GM18499 (cell line): Measurements from ENCODE around the gene GRIK2.

Experiments used
- ATAC-seq: cut with Tn5 transposase; IDR thresholded peaks from one replicate; pipeline ENCODE4 v1.9.1; 2021; ENCODE audit warnings: moderate number of reproducible peaks; ENCODE audit not compliant: insufficient read depth, unreplicated experiment

The GRIK2 gene

DNA sequence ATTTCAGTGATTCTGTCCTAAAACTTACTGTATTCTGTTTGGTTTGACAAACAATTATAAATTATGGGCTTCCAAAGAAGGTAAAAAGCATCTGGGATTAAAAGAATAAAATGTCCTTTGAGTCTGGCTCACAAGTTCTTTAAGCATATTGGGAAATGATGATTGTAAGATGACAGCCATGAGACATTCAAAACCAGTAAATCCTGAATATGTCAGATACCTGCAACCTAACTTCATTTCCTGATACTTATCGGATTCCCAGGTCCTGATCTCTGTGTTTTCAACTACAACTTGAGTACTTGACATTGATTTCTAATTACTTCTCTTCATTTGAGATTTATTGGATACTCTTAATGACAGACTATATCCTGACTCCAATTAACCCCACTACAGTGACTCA is 446.6 kb downstream of the GRIK2 start:
- ATAC-seq: no peak

DNA sequence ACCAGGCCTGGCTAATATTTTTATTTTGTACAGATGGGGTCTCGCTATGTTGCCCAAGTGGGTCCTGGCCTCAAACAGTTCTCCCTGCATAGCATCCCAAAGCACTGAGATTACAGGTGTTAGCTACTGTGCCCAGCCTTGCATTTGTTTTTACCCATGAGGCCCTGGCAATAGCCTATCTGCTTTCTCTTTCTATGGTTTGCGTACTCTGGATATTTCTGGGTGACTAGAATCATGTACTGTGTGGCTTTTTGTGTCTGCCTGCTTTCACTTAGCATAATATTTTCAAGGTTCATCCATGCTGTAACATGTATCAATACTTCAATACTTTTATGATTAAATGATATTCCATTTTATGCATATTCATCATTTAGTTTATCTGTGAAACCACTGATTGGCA is 451.7 kb downstream of the GRIK2 start:
- ATAC-seq: peak; percentile 25

DNA sequence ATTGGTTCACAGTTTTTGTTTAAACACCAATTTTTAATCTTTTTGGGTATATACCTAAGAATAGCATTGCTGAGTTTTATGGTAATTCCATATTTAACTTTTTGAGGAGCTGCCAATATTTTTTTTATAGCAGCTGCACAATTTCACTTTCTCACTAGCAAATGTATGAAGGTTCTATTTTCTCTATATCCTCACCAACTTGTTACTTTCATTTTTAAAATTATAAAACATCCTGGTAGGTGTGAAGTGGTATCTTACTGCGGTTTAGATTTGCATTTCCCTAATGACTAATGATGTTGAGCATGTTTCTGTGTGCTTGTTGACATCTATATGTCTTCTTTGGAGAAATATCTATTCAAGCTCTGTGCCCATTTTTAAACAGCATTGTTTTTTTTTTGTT is 452.1 kb downstream of the GRIK2 start:
- ATAC-seq: peak; percentile 82

DNA sequence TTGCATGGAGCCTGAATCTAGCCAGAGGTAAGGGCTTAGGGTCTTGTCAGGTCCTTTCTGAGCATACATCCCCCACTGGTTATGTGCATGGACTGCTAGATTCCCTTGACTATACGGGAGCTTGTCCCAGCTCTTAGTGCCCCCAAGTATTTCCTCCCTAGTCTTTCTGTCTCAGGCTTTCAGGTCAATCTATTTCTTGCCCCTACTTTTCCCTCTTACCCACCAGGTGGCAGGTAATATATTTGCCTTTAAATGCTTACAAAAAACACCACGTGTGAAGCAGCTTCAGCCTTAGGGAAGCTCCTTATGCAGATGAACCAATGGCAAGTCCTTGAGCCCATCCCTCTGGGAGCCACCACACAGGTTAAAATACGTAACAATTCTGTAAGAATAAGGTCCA is 454.2 kb downstream of the GRIK2 start:
- ATAC-seq: no peak

DNA sequence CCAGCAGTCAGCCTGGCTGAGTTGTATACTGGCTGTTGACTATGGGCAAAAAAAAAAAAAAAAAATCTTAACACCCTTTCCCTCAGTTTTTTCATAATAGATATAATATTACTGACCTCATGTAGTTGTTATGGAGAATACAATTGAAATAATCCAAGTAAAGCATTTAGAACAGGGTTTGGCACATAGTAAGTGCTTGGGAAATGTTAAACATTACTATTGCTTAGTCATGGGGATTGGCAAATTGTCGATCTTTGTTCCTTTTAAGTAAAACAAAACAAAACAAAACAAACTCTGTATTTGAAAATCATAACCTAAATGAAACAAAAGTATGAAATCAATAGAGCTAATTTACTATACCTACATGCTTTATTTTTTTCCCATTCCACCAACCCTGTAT is 458.4 kb downstream of the GRIK2 start:
- ATAC-seq: no peak

DNA sequence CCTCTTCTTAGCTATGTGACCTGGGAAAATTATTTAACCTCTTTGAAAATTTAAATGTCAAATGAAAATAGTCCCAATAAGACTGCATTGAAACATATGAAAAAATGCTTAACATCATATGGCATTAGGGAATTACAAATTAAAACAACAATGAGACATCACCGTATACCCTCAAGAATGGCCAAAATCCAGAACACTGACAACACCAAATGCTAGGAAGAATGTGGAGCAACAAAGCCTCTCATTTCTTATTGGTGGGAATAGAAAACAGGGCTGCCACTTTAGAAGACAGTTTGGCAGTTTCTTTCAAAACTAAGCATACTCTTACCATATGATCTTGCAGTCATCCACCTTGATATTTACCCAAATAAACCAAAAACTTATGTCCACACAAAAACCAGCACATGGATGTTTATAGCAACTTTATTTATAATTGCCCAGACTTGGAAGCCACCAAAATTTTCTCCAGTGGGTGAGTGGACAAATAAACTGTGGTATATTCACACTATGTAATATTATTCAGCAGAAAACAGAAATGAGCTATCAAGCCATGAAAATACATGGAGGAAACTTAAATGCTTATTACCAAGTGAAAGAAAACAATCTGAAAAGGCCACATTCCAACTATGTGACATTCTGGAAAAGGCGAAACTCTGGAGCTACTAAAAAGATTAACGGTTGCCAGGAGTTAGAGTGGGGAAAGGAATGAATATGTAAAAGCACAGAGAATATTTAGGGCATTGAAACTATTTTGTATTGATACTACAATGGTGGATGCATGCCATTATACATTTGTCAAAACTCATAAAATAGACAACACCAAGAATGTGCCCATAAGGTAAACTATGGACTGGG is 459.9 kb downstream of the GRIK2 start:
- ATAC-seq: no peak

DNA sequence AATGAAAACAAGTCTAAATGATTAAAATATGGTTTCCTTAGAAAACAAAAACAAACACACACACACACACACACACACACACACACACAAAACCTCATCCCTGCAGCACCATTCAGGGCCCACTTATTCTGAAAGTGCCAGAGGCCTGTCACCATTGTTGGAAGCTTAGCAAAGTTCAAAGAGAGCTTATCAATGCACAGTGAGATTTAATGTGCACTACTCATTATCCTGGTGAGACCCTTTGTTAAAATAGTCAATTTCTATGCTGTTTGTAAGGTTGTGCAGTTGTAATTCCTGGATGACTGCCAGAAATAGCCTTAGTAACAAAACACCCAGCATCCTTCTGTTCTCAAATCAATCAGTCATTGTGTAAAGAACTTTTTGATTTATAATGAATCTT is 482.9 kb downstream of the GRIK2 start:
- ATAC-seq: no peak

DNA sequence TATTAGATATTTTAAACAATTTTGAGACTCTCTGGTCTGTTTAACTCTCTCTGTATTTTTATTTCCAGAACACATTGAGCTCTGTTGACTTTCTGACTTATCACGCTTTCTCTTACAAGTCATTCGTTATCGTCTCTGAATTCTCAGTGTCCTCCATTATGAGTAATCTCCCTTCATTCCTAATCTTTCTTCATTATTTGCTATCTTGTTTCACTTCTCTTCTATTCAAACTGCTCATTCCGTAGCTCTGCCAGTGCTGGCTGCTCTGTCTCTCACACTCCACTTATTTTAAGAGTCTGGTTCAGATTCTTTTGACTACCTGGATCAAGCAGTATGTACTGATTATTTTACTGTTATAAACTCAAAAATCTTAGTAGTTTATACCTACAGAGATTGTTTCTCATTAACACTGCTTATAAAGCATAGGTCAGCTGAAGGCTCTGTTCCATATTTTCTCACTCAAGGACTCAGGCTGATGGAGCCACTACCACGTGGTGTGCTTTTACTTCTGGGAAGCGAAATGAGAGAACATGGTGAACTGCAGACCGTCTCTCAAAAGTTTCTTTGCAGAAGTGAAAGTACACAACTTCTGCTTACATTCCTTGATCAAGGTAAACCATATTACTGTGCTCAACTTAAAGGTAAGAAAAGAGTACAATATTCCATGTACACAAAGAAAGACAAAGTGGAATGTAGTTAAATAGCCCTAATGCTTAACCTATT is 485.2 kb downstream of the GRIK2 start:
- ATAC-seq: no peak

DNA sequence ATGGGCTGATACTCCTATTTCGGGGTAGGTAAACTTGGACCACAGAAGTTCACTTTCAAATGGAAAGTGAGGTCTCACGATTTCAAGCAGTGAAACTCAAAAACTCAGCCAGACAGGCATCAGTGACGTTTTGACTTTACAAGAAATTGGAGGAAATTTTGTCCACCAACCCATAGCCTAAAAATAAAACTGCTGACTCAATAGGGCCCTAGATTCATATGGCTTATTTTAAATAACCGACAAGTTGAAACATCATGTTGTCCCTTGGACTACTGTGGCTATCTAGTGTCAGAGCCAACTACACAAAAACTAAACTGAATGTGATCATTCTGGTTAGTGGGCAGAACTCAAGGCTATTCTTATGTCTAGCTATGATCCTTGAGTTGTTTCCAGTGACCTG is 486.3 kb downstream of the GRIK2 start:
- no peak for ATAC-seq

DNA sequence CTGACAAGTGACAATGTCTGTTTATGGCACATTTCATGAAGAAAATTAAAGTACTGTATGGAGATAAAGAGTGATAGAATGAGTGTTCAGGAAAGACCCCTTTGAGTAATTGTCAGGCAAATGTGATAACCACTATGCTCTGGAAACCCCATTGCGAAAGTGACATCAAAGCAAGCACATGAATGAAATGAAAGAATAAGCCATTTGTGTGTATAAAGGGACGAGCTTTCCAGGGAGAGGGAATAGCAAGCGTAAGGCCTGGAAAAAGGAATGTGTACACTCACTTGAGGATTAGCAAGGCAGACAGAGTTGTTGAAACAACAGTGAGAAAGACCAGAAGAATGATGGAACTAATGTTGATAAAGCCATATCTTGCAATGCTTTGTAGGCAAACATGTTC is 490.0 kb downstream of the GRIK2 start:
- ATAC-seq: no peak

DNA sequence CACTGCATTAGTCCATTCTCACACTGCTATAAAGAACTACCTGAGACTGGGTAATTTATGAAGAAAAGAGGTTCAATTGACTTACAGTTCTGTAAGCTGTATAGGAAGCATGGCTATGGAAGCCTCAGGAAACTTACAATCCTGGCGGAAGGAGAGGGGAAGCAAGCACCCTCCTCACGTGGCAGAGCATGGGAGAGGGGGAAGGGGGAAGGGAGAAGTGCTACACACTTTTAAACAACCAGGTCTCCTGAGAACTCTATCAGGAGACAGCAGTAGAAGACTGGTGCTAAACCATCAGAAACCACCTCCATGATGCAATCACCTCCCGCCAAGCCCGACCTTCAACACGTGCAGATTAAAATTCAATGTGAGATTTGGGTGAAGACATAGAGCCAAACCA is 494.0 kb downstream of the GRIK2 start:
- ATAC-seq: no peak

DNA sequence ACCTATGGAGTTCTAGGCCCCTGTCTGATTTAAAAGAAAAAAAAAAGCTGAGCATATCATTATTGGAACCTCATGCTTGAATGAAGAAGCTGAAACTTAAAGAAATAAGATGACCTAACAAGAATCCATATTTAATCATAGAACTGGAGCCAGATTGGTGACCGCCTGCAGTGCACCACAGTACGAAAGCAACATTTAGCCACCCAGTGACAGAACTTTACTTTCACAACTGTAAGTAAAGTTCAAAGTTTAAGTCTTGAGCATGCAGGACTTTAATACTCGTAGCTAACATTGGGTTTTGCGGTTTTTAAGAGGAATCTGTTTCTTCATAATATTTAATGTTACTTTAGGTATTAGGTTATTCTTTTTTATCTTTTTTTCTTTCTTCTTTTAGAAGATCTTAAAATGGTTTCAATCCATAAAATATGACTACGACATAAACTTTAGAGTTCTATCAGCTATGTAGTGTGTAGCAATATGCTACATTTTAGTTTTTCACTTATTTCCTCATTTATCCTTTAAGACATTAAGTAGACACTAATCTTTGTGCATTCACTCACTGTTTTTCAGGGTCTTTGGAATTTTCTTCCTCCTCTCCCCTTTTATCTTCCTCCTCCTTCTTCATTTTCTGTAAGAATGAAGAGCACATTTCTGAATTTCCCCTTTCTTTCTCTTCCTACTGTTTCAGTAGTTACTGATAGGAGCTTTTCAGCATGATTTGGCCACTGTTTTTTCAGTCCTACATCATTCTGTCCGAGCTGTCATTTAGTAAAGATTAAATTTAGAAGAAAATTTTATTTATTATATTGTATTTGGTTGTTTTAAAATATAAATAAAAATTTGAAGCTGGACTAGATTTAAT is 514.1 kb downstream of the GRIK2 start:
- no peak for ATAC-seq

DNA sequence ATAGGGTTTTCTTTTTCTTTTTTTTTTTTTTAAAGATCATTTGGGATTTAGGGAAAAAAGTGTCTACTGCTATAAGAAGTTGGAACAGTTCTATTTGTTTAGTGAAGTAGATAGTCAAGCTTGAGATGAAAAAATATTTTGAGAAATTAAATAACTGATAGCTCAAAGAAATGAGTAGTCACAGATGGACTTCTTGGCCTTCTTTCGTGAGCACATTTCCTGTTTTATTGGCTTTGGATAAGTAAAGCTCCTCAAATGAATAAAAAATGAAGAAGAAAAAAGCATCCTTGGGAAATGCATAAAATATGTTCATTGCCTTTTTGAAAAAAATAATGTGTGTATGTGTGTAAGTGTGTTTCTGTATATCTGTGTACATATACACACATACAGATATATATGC is 515.9 kb downstream of the GRIK2 start:
- no peak for ATAC-seq

DNA sequence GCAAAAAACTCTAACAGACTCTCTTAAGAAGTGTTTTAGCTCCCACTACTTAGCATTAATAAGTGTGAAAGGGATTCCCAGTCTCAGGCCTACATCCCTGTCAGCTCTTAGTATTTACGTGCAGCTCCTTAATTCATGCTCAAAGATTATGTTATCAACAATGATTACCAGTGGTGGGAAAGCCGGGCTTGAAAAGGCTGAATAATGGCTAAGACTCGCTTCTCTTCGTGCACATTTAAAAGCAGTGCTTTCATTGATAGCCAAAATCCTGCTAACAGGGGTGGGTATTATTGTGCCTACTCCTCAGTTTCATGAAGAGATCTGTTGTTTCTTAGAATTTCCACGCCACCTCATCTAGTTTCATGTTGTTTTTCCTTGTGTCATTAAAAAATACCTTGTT is 518.8 kb downstream of the GRIK2 start:
- ATAC-seq: no peak

DNA sequence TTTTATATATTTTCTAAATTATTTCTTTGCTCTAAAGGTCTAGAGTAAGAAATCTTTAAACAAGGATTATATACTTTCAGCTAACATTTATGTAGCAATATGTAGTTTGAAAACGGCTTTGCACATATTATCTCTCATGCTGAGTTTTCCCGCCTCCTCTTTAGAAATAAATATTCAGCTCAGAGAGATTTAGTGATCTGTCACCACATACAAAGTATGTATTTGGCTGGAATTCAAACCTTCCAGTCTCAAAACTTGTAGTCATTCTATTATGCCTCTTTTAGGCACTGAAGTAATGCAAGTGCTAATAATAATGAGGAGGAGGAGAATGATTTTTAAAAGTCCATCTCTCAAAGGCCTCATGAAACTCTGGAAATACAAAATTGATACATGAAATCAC is 525.0 kb downstream of the GRIK2 start:
- no peak for ATAC-seq

DNA sequence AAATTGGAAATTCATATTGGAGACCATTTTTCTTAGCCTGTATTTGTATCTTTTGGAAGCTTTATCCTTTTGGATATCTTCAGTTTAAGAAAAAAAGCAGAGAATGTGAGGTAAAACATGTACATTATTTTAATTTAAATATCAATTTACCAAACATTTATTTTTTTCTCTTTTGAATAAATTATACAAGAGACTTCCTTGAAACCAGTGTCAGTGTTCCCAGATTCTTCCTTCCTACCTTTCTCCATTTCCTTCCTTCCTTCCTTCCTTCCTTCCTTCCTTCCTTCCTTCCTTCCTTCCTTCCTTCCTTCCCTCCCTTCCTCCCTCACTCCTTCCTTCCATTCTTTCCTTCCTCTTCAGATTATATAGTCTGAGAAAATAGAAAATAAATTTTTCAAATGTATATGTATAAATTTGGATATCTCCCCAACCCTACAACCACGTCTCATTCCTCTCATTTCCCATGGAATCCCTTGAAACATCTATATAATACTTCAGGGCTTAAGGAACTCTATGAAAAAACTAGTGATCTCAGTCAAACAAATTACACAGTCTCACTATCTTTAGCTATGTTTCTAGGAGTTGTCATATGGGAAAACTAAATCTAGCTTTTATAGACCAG is 528.4 kb downstream of the GRIK2 start:
- ATAC-seq: no peak

DNA sequence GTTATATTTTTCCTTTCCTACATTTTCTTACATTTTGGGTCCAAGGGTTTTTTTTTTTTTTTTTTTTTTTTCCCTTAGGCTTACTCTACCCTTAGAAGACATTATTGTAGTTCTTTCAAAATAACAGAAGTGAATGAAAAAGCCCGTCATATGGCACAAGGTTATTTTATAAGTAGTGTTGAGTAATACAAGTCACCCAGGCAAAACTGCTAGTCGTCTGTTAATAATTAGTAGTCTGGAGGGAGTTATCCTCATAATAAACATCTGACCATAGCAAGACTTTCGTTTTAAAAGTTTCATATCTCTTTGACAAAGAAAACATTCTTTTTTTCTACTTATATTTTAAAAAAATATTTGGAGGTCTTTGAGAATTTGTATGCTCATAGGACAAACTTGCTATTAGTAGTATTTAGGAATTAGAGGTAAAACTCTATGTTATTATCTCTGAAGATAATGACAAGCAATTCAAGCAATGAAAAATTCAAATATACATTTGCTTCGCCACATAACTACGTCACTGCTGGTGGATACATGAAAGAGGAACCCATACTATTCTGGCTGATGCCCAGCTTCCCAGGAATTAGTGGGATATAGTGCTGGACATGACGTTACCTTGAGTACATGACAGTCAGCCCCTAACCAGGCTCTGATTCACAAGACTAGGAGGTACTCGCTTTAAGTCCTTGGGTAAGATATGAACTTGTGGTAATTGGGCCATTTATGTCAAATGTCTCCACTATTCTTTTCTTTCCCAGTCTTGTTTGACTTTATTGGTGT is 532.8 kb downstream of the GRIK2 start:
- ATAC-seq: no peak

DNA sequence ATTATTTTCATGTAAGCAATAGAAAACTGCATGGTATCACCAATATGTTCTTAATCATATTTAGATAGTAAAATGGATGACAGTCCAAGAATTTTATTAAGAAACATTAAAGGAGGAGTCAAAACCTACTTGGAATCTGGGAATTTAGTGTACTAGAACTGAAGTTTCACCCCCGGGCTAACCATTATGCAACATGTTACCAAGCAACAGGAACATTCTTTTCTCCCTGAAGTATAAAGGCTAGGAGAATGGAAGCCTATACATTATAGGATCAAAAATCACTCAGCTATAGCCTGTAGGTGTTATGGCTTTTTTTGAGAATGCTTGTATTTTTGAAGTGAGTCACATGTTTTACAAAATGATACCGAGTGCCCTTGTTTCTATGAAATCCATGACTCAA is 538.3 kb downstream of the GRIK2 start:
- no peak for ATAC-seq

DNA sequence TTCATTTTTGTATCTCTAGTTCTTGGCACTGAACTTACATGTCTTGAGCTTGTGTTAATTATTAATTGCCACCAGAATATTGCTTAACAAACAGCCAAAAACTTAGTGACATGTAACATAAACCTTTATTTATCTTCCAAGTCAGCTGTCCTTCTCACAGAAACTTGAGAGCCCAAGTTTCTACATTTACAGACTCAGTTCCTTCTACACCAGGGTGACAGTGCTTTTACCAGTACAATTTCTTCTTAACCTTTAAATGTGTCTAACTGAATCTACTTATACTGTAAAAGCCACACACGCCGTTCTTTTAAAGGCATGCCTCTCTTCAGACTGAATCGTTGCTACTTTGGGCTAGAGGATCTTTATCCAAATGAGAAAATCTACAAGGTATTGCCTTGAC is 539.2 kb downstream of the GRIK2 start:
- ATAC-seq: no peak

DNA sequence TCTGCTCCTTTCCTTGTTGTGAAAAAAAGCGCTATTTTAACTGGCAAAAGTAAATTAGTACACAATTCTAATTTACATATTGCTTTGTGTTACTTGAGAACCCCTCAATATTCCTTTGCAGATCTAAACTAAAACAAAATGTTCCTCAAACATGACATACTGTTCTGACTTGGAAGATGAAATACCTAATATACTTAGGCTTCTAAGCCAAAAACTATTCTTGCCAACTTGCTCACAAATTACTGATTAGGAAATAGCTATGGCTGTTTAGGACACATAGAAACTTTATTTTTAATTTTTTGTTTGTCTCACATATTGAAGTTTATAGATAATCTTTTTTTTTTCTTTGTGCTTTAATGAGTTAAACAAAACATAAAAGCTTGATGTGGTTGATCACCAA is 542.2 kb downstream of the GRIK2 start:
- no peak for ATAC-seq
